Posterior vena cava (tissue), 2 donors: ENCODE measurements around the gene TMC2. TPM values are rescaled to one million over a fixed set of nuclear protein-coding genes. Genes with fewer than 3 reads are reported as not detected.

Experiments used
- DNase-seq: peaks from one replicate; pipeline ENCODE4 v3.0.0-alpha.2; 2020; ENCODE audit warnings: low spot score
- intact Hi-C, 2 donors: fragments of 100-400 bp; cut with DNase I; formaldehyde crosslinking; loops; one replicate each; pipeline versions ENCODE4 v1.14.1 to v1.14.2; 2022 to 2023
- total RNA-seq, 2 donors: library from RNA; stranded (reverse); fragmentation: NEBNext Ultra II Directional; extraction: Animal tissue kit (Norgen Biotek cat#: 25700); gene quantifications; one replicate each; pipeline ENCODE4 v1.2.1, GENCODE V29; 2021
- donor health status: DM: yes; HTN: yes; CAD: no.
- donor health status: DM: yes; HTN: yes; CAD: no.

Gene TMC2
- total RNA-seq, 2 donors from 2014 or later = 0.14 to 0.56 TPM

GRCh38 chr20:2612073-2612472 lies 75.7 kb downstream of the TMC2 start:
- no peak for DNase-seq
- intact Hi-C loops = no loop called here

- no peak for DNase-seq
- intact Hi-C loops = no loop called here
Observed at GRCh38 chr20:2616634-2617033, 80.3 kb downstream of the TMC2 start.

GRCh38 chr20:2617099-2617714 lies 80.8 kb downstream of the TMC2 start:
- intact Hi-C loops = no loop called here
- DNase-seq = no peak

- intact Hi-C loops = no loop called here
- DNase-seq = no peak
Observed at GRCh38 chr20:2618815-2619214, 82.4 kb downstream of the TMC2 start.

GRCh38 chr20:2619337-2619736 lies 83.0 kb downstream of the TMC2 start:
- DNase-seq = no peak
- intact Hi-C loops = no loop called here

- intact Hi-C loops = no loop called here
- DNase-seq = no peak
Observed at GRCh38 chr20:2619961-2620595, 83.7 kb downstream of the TMC2 start.

- intact Hi-C loops = no loop called here
- DNase-seq = peak; percentile 85
Observed at GRCh38 chr20:2624190-2624589, 87.8 kb downstream of the TMC2 start.

- intact Hi-C loops = no loop called here
- no peak for DNase-seq
Observed at GRCh38 chr20:2625062-2625461, 88.7 kb downstream of the TMC2 start.

- intact Hi-C loops = no loop called here
- no peak for DNase-seq
Observed at GRCh38 chr20:2626853-2627541, 90.6 kb downstream of the TMC2 start.

- intact Hi-C loops = no loop called here
- no peak for DNase-seq
Observed at GRCh38 chr20:2631228-2631627, 94.9 kb downstream of the TMC2 start.

GRCh38 chr20:2633381-2633780 lies 97.0 kb downstream of the TMC2 start:
- no peak for DNase-seq
- intact Hi-C loops = no loop called here

- no peak for DNase-seq
- intact Hi-C loops = no loop called here
Observed at GRCh38 chr20:2637246-2637645, 100.9 kb downstream of the TMC2 start.

GRCh38 chr20:2640260-2640659 lies 103.9 kb downstream of the TMC2 start:
- no peak for DNase-seq
- intact Hi-C loops = no loop called here

GRCh38 chr20:2640899-2641298 lies 104.5 kb downstream of the TMC2 start:
- intact Hi-C loops = no loop called here
- no peak for DNase-seq

GRCh38 chr20:2643708-2644107 lies 107.3 kb downstream of the TMC2 start:
- no peak for DNase-seq
- intact Hi-C loops = no loop called here

- intact Hi-C loops = loop anchor here in 1 of 2 donors (5.0 to 10.0 kb wide), 2 partner anchors 127 to 1015 kb away; no protein-coding TSS in a partner anchor
- DNase-seq = peak; percentile 97
Observed at GRCh38 chr20:2651772-2652723, 115.7 kb downstream of the TMC2 start, which contains the start of gene NOP56. NOP56 (plus strand) TSS chr20:2652632; CDS start chr20:2652661, 29 bp downstream.

GRCh38 chr20:2652724-2653555 lies 116.6 kb downstream of the TMC2 start:
- no peak for DNase-seq
- intact Hi-C loops = loop anchor here in 1 of 2 donors (5.0 to 10.0 kb wide), 2 partner anchors 128 to 1014 kb away; no protein-coding TSS in a partner anchor

- intact Hi-C loops = loop anchor here in 1 of 2 donors (5.0 to 10.0 kb wide), 2 partner anchors 129 to 1014 kb away; no protein-coding TSS in a partner anchor
Observed at GRCh38 chr20:2653556-2654383, 117.4 kb downstream of the TMC2 start.

More at GRCh38 chr20:2653556-2654383, 117.4 kb downstream of the TMC2 start:
- no peak for DNase-seq
